ENCODE data around the gene VHLL.

VHLL gene

DNA sequence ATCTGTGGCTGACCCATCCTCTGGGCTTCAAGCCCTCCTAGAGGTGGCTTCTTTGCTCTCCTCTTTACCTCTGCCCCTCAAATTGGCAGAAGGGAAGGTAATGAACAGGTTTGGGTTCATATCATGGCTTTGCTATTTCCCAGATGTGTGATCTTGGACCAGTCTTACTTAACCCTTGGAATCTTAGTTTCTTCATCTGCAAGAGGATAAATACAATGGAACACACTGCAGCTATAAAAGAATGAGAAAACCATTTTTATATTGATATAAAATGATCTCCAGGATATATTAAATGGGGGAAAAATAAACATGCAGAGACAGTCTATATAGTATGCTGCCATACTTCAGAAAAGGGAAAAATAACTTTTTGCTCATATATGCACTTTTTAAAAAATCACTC, 9.2 kb downstream of the VHLL start:
- no peak for FAIRE-seq

GRCh38 chr1:156286061-156286460, 13.0 kb downstream of the VHLL start:
- FAIRE-seq: no peak

- FAIRE-seq: no peak
Observed at GRCh38 chr1:156285437-156285836, 13.7 kb downstream of the VHLL start.

DNA sequence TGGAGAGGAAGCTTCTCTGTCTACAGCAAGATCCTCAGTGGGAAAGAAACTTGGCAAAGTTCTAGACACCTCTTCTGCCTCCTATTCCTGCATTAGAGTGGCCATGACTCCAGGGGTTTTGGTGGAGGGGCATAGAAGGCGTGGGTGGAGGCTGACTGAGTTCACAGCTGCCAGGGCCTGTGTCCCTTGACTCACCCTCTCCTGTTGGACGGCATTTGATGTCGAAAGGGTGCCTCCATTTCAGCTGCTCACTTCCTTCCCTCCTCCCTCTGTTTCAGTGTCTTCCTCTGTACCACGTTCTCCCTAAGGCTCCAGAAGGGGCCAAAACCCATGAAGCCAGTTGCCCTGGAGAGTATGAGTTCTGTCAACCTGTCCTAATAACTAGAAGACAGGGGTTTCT, 14.3 kb downstream of the VHLL start:
- FAIRE-seq: no peak

GRCh38 chr1:156284112-156284511, 15.0 kb downstream of the VHLL start, which contains the start of gene TMEM79:
Gene TMEM79 (plus strand): TSS chr1:156284325. CDS start chr1:156285227, 902 bp downstream.
- no peak for FAIRE-seq

DNA sequence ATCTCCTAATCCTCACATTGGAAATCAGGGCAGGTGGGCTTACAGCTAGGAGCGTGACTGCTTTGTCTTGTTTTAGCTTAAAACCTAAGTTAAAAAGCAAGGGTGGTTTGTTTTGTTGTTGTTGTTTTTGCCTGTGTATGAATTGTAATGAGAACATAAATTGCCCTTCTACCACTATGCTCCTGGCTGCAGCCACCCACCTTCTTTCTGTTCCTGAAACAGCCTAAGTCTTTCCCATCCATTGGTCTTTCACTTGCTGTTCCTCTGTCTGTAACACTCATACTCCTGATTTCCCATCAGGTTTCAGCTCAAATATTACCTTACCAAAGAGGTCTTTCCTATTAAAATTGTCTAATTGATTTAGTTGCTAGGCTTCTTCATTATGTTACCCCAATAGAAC, 15.6 kb downstream of the VHLL start:
- FAIRE-seq: no peak

GRCh38 chr1:156282479-156283222, 16.5 kb downstream of the VHLL start, which contains the start of gene SMG5:
Gene SMG5 (minus strand): TSS chr1:156282825. CDS start chr1:156282680, 145 bp downstream.
- peak; percentile 94 for FAIRE-seq

GRCh38 chr1:156281693-156282478, 17.2 kb downstream of the VHLL start:
- no peak for FAIRE-seq

GRCh38 chr1:156281281-156281680, 17.8 kb downstream of the VHLL start:
- no peak for FAIRE-seq

DNA sequence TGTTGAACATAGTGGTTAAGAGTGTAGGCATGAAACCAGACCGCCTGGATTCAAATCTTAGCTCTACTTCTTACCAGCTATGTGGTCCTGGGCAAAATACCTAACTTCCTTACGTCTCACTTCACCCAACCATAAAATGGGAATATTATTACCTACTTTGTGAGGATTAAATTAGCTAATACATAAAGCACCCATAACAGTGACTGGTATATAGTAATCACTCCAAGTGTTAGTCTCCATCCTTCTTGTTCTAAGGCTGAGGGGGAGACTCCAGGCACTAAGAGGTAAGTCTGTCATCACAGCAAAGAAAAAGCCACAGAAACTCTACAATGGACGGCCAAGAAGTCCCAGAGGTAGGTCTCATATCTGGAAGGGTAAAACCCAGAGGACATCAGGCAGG, 19.3 kb downstream of the VHLL start:
- FAIRE-seq: no peak

DNA sequence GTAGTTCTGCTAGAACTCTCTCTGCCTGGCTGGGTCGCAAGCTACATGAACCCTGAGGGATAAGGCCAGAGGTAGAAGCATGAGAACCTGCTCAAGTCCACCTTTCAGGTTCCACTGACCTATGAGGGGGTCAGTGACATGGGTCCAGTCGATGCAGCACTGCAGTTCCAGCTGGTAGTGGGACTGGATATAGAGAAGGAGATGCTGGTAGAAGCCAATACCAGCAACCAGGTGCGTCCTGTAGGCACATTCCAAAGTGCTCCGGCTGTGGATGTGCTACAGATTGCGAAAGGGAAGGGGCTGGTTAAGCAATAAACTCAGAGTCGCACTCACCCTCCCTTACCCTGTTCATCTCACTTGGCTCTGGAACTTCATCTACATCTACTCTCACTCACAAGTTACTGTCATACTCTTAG, 22.1 kb downstream of the VHLL start:
- FAIRE-seq: no peak

GRCh38 chr1:156276532-156276931, 22.6 kb downstream of the VHLL start:
- no peak for FAIRE-seq

- no peak for FAIRE-seq
Observed at GRCh38 chr1:156270314-156270713, 28.8 kb downstream of the VHLL start.

GRCh38 chr1:156268336-156268735, 30.8 kb downstream of the VHLL start:
- no peak for FAIRE-seq

GRCh38 chr1:156266051-156266450, 33.1 kb downstream of the VHLL start:
- FAIRE-seq: no peak

GRCh38 chr1:156263288-156263655, 35.8 kb downstream of the VHLL start:
- no peak for FAIRE-seq

DNA sequence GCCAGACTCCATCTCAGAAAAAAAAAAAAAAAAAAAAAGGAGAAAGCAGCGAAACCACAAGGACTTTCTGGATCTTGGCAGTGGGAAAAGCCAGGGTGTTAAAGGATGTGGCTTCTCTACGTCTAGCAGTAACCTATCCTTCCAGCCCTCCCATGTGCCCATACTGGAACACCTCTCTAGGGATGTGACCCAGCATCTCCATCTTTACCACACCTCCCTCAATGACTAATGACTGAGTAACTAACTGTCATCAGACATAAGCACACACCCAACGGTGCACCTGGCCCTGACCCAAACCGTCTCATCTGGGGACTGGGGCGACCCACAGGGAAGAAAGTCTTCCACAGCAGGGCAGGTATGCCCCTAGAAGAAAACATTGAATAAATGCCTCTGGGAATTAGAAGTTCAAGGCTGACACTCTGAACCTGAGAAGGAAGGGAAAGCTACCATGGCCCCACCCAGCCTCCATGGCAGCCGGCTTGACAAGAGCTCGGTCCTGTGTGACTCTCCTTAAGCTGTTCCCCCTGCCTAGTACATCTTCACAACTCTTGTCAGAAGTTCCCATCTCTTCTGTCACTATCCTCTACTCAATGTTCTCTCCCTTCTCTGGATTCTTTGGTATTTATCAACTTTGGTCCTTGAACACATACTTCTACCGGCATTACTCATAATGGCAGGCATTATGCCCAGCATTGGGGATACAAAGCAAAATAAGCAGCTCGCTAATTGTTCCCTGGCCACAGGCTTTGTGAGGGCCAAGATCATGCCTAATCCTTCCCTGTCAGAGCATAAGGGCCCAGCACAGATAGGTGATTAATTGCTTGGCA, 36.4 kb downstream of the VHLL start:
- FAIRE-seq: no peak

- no peak for FAIRE-seq
Observed at GRCh38 chr1:156260896-156261295, 38.2 kb downstream of the VHLL start.

GRCh38 chr1:156259805-156260204, 39.3 kb downstream of the VHLL start:
- no peak for FAIRE-seq

DNA sequence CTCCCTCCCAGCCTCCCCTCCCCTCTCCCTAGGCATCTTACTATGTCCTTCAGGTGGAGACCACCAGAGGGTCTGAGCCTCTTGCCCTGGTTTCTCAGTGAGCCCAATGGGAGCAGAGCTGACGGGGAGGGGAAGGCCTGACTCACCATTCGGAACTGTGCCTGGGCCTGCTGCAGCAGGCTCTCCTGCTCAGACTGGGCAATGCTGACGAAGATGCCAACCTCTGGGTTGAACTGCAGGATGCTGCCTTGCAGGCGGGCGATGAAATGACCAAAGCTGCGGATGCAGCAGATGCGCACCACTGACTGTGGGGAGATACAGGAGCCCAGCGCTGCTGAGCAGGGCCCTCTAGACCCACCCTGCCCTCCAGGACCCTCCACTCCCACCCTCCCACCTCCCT, 40.2 kb downstream of the VHLL start:
- no peak for FAIRE-seq

DNA sequence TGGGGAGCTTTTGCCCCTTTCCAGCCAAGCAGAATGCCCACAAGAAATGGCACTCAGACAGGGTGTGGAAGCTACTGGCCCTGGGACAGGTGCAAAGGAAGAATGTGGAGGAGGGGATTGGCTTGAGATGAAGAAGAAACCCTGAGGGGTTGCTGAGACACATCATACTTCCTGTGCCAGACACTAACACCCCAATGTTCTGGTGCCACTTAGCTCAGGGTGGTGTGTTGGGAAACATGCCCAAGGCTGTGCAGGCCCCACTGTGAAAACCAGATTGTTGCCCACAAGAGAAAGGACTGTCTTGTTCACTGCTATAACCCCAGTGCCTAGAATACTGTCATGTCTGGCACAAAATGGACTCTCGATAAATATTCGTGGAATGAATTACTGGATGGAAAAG, 41.4 kb downstream of the VHLL start:
- no peak for FAIRE-seq

DNA sequence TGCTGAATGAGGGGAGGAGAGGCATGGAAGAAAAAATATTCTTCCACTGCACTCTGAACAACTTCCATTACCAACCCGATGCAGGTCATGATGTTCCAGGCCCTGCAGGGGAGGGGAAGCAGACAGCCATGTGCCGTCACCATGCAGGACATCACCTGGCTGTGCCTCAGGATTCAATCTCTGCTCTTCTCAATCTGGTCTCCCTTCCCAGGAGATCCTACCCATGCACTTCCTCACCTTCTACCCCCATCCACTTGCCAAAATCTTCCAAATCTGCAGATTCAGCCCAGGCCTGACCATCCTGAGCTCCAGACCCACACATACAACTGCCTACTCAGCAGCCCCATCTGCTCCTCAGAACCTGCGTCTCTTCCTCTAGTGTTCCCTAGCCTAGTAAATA, 45.5 kb downstream of the VHLL start:
- no peak for FAIRE-seq

GRCh38 chr1:156251527-156251926, 47.6 kb downstream of the VHLL start:
- FAIRE-seq: no peak
